ENCODE results near the gene HSPB6. TPM values are rescaled to one million over a fixed set of nuclear protein-coding genes. Genes with fewer than 3 reads are reported as not detected.
"Not testable (repeated sequence)": the region's sequence is repeated elsewhere in the genome, so short reads cannot be mapped to it uniquely, and the experiment has no call there.

Gene HSPB6
- total RNA-seq, 1 experiment from 2014 or later: 0.07 TPM

- no peak for DNase-seq (ENCODE audit: low spot score)
Observed at GRCh38 chr19:35786299-35787160, 29.7 kb upstream of the HSPB6 start.

- DNase-seq (ENCODE audit: low spot score): no peak
Observed at GRCh38 chr19:35785339-35785627, 28.5 kb upstream of the HSPB6 start.

GRCh38 chr19:35784503-35785338, 27.9 kb upstream of the HSPB6 start:
- no peak for DNase-seq (ENCODE audit: low spot score)

GRCh38 chr19:35783469-35784434, 26.9 kb upstream of the HSPB6 start:
- DNase-seq (ENCODE audit: low spot score): no peak

- no peak for DNase-seq (ENCODE audit: low spot score)
Observed at GRCh38 chr19:35782589-35782988, 25.8 kb upstream of the HSPB6 start.

GRCh38 chr19:35781650-35782049, 24.8 kb upstream of the HSPB6 start:
- DNase-seq (ENCODE audit: low spot score): no peak

- no peak for DNase-seq (ENCODE audit: low spot score)
Observed at GRCh38 chr19:35780717-35781116, 23.9 kb upstream of the HSPB6 start.

GRCh38 chr19:35780058-35780457, 23.2 kb upstream of the HSPB6 start:
- no peak for DNase-seq (ENCODE audit: low spot score)

- no peak for DNase-seq (ENCODE audit: low spot score)
Observed at GRCh38 chr19:35779033-35779432, 22.2 kb upstream of the HSPB6 start.

GRCh38 chr19:35777961-35778360, 21.1 kb upstream of the HSPB6 start:
- DNase-seq (ENCODE audit: low spot score): no peak

- DNase-seq (ENCODE audit: low spot score): no peak
Observed at GRCh38 chr19:35777086-35777841, 20.4 kb upstream of the HSPB6 start.

GRCh38 chr19:35776102-35776788, 19.4 kb upstream of the HSPB6 start:
- DNase-seq (ENCODE audit: low spot score): no peak

GRCh38 chr19:35775298-35776101, 18.7 kb upstream of the HSPB6 start, which contains the start of gene ARHGAP33:
ARHGAP33 (plus strand) TSS chr19:35775564; CDS start chr19:35775659, 95 bp downstream.
- peak; percentile 96 for DNase-seq (ENCODE audit: low spot score)

- no peak for DNase-seq (ENCODE audit: low spot score)
Observed at GRCh38 chr19:35775046-35775297, 18.1 kb upstream of the HSPB6 start.

GRCh38 chr19:35774274-35775045, 17.6 kb upstream of the HSPB6 start:
- DNase-seq (ENCODE audit: low spot score): no peak

- DNase-seq (ENCODE audit: low spot score): peak; percentile 30
Observed at GRCh38 chr19:35773020-35773806, 16.4 kb upstream of the HSPB6 start.

- not testable (repeated sequence) for DNase-seq (ENCODE audit: low spot score)
Observed at GRCh38 chr19:35772362-35772761, 15.5 kb upstream of the HSPB6 start.

- no peak for DNase-seq (ENCODE audit: low spot score)
Observed at GRCh38 chr19:35768082-35768421, 11.2 kb upstream of the HSPB6 start.

All from A172 (cell line).